Thymus (tissue), 11 donors: ENCODE measurements around the gene C11orf16. TPM values are rescaled to one million over a fixed set of nuclear protein-coding genes. Genes with fewer than 3 reads are reported as not detected.
"Not testable (repeated sequence)": the region's sequence is repeated elsewhere in the genome, so short reads cannot be mapped to it uniquely, and the experiment has no call there.

Experiments
- DNase-seq, 9 donors: peaks; one replicate each; pipeline ENCODE4 v3.0.0-alpha.2; 2013; ENCODE audit warnings: low spot score in 9 of 9, low read depth in 6 of 9, missing footprints in 1 of 9
- H3K27ac ChIP-seq, 2 donors: one replicate each; pipeline ENCODE4 v1.5.1; 2013; ENCODE audit warnings: control low read depth in 1 of 2, low read depth in 1 of 2, low read length in 1 of 2, mild to moderate bottlenecking in 1 of 2, moderate library complexity in 1 of 2
- H3K27me3 ChIP-seq, 2 donors: one replicate each; pipeline ENCODE4 v1.5.1; 2013; ENCODE audit warnings: low read length in 1 of 2; ENCODE audit not compliant: control insufficient read depth in 2 of 2, insufficient read depth in 1 of 2
- H3K36me3 ChIP-seq, 2 donors: one replicate each; pipeline ENCODE4 v1.5.1; 2013; ENCODE audit warnings: low read length in 1 of 2, mild to moderate bottlenecking in 1 of 2, moderate library complexity in 1 of 2; ENCODE audit not compliant: control insufficient read depth in 2 of 2, insufficient read depth in 2 of 2
- H3K4me1 ChIP-seq, 2 donors: one replicate each; pipeline ENCODE4 v1.5.1; 2013; ENCODE audit warnings: low read length in 2 of 2; ENCODE audit not compliant: control insufficient read depth in 2 of 2, insufficient read depth in 2 of 2
- H3K4me3 ChIP-seq, 2 donors: one replicate each; pipeline ENCODE4 v1.5.1; 2013; ENCODE audit warnings: low read length in 2 of 2, control low read depth in 1 of 2, mild to moderate bottlenecking in 1 of 2
- H3K9me3 ChIP-seq, 2 donors: one replicate each; pipeline ENCODE4 v1.5.1; 2013; ENCODE audit warnings: low read length in 1 of 2, mild to moderate bottlenecking in 1 of 2; ENCODE audit not compliant: control insufficient read depth in 2 of 2, insufficient read depth in 1 of 2
- WGBS: extraction: QIAGEN DNeasy Blood & Tissue Kit; methylation state at CpG from one replicate; pipeline ENCODE4 v1.1.7; 2013; 5-methylcytosine and 5-hydroxymethylcytosine counted together
- polyA plus RNA-seq: library from polyadenylated mRNA; stranded (reverse); fragments of 200-250 nt; gene quantifications from one replicate; pipeline ENCODE4 v1.2.3, GENCODE V29; 2013
- total RNA-seq: library from RNA; stranded (reverse); fragments of 120-200 nt; gene quantifications from one replicate; pipeline ENCODE4 v1.2.4, GENCODE V29; 2013
- donor health status: healthy.

Gene C11orf16
- total and polyA plus RNA-seq, 2 donors = 2.9 to 3.8 TPM

DNA sequence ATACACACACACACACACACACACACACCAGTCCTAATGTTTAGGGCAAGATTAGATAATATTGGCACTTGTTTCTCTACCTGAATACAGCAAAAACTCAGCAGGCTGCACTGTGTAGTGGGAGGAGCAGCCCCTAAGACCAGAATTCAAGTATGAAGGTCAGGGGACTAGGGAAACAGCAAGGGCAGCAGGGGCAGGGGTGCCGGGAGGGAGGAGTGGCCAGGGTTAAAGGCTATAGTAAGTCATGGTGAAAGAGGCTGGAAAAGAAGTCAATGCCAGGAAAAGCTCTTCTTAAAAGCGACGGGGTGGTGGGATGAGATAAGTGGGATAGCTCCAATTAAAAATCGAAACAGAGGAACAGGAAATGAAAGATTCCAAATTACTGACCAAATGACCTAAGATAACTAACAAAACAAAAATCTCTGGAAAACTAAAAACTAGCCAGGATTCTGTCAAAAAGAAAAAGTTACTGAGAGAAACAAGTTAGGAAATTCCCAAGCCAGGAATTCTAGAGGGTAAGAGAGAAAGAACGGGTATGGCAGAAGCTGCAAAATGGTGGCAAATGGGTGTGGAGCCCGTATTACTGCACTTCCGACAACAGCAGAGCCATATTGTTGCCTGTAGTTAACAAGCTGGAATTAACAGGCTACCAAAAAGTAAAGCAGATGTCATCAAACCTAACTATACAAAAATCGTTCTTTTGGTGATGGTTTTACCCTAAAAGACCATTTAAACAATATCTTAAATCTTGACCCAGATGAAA, 8.8 kb upstream of the C11orf16 start:
- H3K4me3 ChIP-seq = no peak overlapping the region
- H3K4me1 ChIP-seq = no peaks in the 10 kb centered on the region
- 96% methylated on average over 8 of the region's 8 CpGs for WGBS
- no peaks in the 10 kb centered on the region for H3K36me3 ChIP-seq
- no peak for DNase-seq
- no peaks in the 10 kb centered on the region for H3K9me3 ChIP-seq
- H3K27me3 ChIP-seq = no peaks in the 10 kb centered on the region
- H3K27ac ChIP-seq = no peak overlapping the region

DNA sequence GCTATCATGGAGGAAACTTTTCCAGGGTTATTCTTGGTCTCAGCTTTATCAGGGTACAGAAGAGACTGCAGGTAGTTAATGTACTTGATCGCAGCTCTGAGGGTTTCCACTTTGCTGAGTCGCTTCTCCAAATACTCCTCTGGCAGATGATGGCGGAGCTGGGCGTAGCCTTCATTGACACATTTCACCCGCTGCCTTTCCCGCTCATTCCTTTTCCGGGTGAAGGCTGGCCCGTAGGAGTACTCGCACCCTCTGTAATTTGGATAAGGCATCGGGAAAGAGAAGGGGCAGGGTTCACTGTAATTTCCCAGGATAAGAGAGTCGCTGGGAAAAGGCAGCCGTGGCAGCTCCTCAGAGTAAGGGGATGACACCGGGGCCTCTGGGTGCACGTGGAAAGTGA, 4.9 kb upstream of the C11orf16 start:
- no peaks in the 10 kb centered on the region for H3K36me3 ChIP-seq
- 97% methylated on average over 14 of the region's 14 CpGs for WGBS
- no peak for DNase-seq
- no peaks in the 10 kb centered on the region for H3K9me3 ChIP-seq
- no peaks in the 10 kb centered on the region for H3K27me3 ChIP-seq
- peaks cover 0 to 6% of the 10 kb centered on the region in 2 donors for H3K4me1 ChIP-seq
- H3K27ac ChIP-seq = peak overlapping the region in 1 of 2 donors; percentile 35
- H3K4me3 ChIP-seq = no peak overlapping the region

DNA sequence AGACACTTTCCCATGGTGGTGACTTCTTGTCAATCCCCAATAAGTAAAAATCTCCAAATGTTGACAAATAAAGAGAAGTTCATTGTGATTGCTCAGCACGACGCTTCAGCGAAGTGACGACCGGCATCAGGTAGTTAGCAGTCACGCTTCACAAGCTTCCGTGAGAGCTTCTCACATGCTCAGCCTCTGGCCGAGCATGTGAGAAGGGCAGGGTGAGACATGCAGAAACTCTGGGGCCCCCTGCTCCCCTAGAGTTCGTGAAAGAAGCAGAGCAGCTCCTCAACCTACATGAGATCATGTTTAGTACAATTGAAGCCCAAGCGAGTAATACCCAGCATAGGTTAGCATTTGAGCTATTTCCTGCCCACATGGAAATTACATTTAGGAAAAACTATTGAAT, 4.4 kb upstream of the C11orf16 start:
- H3K4me3 ChIP-seq = no peak overlapping the region
- 97% methylated on average over 10 of the region's 10 CpGs for WGBS
- H3K27me3 ChIP-seq = no peaks in the 10 kb centered on the region
- no peak for DNase-seq
- peak overlapping the region in 1 of 2 donors; percentile 35 for H3K27ac ChIP-seq
- H3K9me3 ChIP-seq = no peaks in the 10 kb centered on the region
- peaks cover 0 to 6% of the 10 kb centered on the region in 2 donors for H3K4me1 ChIP-seq
- H3K36me3 ChIP-seq = no peaks in the 10 kb centered on the region

DNA sequence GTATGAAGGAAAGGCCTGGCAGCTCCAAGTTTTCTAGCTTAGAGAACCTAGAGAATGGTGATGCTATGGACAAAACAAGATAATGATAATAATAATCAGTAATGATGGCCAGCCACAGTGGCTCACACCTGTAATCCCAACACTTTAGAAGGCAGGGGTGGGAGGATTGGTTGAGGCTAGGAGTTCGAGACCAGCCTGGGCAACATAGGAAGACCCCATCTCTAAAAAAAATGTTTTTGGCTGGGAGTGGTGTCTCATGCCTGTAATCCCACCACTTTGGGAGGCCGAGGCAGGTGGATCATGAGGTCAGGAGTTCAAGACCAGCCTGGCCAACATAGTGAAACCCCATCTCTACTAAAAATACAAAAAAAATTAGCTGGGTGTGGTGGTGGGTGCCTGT, 3.0 kb upstream of the C11orf16 start:
- H3K27ac ChIP-seq, H3K9me3 ChIP-seq, DNase-seq, H3K4me1 ChIP-seq, H3K36me3 ChIP-seq, H3K4me3 ChIP-seq, H3K27me3 ChIP-seq: not testable (repeated sequence)
- 96% methylated on average over 2 of the region's 2 CpGs for WGBS

DNA sequence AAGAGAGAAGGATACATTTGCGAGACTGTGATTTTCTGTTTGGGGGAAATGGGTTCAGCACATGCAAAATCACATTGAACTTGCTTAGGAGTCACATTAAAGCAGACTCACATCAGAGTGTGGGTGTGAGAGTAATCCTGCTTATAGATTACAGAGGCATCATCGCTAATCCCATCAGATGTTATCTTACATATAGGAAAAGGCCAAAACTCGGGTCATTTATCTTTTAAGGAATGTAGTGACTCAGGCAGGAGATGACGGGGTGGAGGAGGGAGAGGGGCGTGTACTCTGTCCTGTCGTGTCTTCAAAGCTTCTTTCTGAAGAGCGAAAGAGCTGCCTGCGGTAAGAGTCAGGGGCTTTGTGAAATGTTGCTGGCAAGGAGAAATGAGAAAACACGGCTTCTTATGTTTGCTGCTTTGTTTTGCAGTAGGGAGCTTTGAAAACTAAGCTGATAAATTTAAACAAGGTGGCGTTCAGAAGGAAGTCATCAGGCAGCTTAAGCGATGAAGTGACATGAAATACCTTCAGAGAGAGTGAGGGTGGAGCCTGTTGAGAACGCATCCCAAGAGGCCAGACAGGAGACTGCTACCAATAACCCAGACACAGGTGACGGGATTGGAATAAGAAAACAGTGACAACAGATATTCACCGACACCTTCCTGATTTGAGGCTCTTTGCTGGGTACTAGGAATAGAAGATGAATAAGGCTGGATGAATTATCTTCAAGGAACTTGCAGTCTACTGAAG, 2.2 kb upstream of the C11orf16 start:
- H3K4me1 ChIP-seq = peaks cover 0 to 6% of the 10 kb centered on the region in 2 donors
- H3K9me3 ChIP-seq = no peaks in the 10 kb centered on the region
- H3K27me3 ChIP-seq = no peaks in the 10 kb centered on the region
- H3K27ac ChIP-seq = peak overlapping the region; percentile 22 to 36
- no peak overlapping the region for H3K4me3 ChIP-seq
- H3K36me3 ChIP-seq = no peaks in the 10 kb centered on the region
- DNase-seq = peak in 1 of 9 donors; percentile 25
- WGBS = 88% methylated on average over 14 of the region's 14 CpGs

DNA sequence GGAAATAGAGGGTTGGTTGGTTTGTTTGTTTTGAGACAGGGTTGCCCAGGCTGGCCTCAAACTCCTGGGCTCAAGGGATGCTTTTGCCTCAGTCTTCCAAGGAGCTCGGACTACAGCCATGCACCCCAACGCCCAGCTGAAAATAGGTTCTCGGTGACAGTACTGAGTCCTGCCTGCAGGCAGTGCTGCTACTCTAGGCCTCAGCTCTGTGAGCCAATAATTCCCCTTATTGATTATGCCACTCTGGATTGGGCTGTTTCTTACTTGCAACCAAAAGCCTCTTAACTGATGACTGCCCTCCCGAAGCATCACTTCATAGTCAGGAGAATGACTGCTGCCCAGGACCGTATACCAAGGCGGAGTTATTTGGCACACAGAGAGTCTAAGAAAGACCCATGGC, 1.2 kb upstream of the C11orf16 start:
- H3K4me1 ChIP-seq = peaks cover 0 to 6% of the 10 kb centered on the region in 2 donors
- H3K36me3 ChIP-seq = no peaks in the 10 kb centered on the region
- 96% methylated on average over 6 of the region's 6 CpGs for WGBS
- no peak for DNase-seq
- H3K4me3 ChIP-seq = no peak overlapping the region
- no peak overlapping the region for H3K27ac ChIP-seq
- H3K27me3 ChIP-seq = no peaks in the 10 kb centered on the region
- no peaks in the 10 kb centered on the region for H3K9me3 ChIP-seq

DNA sequence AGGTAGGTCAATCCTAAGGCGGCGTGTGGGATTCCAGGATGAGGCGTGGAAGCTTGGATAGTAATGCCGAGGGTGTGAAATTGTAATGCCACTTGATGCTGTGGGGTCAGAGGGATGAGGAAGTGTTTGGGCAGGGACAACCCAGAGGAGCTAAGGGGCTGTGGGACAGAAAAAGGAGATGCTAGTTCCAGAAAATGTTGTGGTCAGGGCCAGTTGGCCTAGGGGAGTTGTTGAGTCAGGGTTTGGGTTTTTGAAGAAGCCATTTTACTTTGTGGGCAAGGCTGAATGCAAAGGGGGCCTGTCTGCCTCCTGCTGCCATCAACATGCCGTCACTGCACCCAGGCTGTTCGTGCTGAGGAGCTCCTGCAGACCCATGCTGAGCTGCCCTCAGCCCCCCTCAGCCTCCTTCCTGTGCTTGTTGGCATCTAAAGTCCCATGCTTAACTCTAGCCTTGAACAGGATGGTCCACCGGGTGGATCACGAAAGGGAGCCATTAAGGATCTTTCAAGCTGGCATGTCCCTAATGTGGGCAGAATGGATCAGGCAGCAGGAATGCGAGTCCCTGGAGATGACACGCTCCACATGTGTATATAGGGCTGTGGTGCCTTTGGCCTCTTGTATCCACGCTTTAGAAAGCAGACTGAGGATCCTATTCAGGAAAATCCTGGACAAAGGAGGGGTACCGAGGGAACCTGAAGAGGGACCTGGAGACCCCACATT, 2.1 kb downstream of the C11orf16 start:
- Histone ChIP-seq H3K4me3 (no peak overlapping the region), H3K27me3 (no peaks in the 10 kb centered on the region), H3K36me3 (peaks cover under 1 to 6% of the 10 kb centered on the region in 2 donors), H3K4me1 (peaks cover 0 to 10% of the 10 kb centered on the region in 2 donors), H3K9me3 (no peaks in the 10 kb centered on the region), H3K27ac (peak overlapping the region in 1 of 2 donors; percentile 55)
- DNase-seq = no peak
- WGBS = 97% methylated on average over 12 of the region's 12 CpGs

DNA sequence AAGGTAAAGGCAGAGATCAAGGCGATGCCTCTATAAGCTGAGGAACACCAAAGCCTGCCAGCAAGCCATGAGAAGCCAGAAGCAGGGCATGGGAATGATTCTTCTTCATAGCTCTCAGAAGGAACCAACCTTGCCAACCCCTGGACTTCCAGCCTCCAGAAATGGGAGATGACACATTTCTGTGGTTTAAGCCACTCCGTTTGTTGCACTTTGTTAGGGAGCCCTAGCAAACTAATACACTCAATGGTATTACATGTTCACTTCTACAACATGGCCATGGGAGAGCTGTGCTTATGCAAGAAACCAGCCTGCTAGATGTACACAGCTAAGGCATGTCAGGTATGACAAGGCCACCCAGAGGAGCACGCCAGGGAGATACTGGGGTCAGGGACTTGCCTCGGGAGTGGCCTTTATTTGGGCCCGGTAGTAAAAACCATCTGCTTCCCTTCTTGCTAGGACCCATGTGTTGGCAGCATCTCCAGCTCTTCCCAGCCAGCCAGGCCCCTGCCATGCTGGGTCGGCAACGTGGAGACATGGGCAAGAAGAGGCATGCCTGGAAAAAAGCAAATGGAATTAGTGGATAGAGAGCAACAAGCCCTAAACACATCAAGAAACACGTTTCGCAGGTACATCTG, 3.6 kb downstream of the C11orf16 start:
- DNase-seq = no peak
- Histone ChIP-seq H3K4me1 (peaks cover 0 to 10% of the 10 kb centered on the region in 2 donors), H3K36me3 (peaks cover 10 to 20% of the 10 kb centered on the region in 2 donors), H3K27ac (peak overlapping the region in 1 of 2 donors; percentile 43), H3K9me3 (no peaks in the 10 kb centered on the region), H3K27me3 (no peaks in the 10 kb centered on the region), H3K4me3 (no peak overlapping the region)
- 94% methylated on average over 9 of the region's 9 CpGs for WGBS
